GM21526 (cell line): ENCODE results near the gene SSC5D.

ENCODE experiments used
- ATAC-seq: cut with Tn5 transposase; IDR thresholded peaks from one replicate; pipeline ENCODE4 v1.9.1; 2021; ENCODE audit warnings: moderate library complexity; ENCODE audit not compliant: unreplicated experiment, low FRiP score

SSC5D gene

DNA sequence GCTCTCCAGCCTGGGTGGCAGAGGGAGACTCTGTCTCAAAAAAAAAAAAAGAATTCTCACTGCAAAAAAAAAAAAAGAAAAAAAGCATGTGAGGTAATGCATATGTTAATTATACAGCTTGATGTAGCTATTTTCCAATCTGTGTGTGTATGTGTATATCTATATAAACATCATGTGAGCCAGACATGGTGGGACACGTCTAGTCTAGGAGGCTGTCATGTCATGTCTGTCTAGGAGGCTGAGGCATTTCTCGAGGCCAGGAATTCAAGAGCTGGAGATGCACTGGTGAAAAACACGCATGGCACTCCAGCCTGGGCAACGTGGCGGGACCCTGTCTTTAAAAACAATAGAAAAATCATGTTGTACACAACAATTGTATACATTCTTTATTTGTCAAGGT, 64.0 kb downstream of the SSC5D start:
- ATAC-seq = no peak

DNA sequence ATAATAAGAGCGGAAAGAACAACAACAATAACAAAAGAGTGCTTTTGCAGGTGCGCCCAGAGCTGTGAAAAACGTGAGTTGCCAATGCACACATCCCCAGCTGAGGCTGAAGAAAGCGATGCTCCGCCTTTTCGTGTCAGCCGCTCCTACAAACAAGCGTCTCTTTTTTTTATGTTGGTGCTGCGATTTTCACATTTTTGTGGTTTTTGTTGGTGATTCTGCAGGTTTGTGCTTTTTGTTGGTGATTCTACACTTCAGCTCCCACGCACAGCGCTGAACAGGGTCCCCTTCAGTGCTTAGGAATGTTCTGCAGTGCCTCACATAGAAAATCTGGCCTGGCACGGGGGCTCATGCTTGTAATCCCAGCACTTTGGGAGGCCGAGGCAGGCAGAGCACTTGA, 64.4 kb downstream of the SSC5D start:
- no peak for ATAC-seq

DNA sequence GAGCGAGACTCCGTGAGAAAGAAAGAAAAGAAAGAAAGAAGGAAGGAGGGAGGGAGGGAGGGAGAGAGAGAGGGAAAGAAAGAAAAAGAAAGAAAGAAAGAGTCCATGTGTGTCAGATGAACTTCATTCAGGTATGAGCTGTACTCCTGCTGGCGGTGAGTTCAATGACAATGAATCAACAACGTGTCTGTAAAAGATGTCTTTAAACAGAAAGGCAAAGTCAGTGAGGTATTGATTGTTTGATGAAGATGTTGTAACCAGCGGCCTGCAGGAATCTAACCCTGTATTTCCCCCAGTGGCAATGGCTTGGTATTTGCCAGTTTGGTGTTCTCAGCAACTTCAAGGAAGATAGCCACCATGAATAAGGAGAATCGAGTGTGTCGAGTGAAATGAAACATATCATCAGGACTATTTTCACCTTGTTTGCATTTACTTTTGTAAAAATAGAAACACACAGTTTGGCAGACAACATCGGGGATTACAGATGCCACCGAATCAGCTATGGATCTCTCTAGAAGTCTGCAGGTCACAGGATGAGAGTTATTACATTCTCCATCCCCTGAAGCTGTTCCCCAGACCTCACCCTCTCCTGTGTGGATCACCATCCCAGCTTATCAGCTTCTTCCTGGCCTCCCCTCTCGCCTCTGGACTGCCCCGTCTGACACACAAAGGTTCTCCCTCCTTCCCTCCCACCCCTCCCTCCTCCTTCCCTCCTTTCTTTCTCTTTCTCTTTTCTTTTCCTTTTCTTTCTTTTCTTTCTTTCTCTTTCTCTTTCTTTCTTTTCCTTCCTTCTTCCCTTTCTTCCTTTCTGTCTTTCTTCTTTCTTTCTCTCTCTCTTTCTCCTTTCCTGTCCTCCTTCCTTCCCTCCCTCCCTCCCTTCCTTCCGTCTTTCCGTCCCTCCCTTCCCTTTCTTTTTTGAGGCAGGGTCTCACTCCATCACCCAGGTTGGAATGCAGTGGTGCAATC, 65.3 kb downstream of the SSC5D start:
- ATAC-seq = no peak

GRCh38 chr19:55554302-55554701, 66.1 kb downstream of the SSC5D start:
- no peak for ATAC-seq

GRCh38 chr19:55554741-55555152, 66.5 kb downstream of the SSC5D start:
- ATAC-seq = no peak

GRCh38 chr19:55559684-55560083, 71.4 kb downstream of the SSC5D start:
- ATAC-seq = no peak

- ATAC-seq = no peak
These were observed 75.0 kb downstream of the SSC5D start for GRCh38 chr19:55563261-55563690.

DNA sequence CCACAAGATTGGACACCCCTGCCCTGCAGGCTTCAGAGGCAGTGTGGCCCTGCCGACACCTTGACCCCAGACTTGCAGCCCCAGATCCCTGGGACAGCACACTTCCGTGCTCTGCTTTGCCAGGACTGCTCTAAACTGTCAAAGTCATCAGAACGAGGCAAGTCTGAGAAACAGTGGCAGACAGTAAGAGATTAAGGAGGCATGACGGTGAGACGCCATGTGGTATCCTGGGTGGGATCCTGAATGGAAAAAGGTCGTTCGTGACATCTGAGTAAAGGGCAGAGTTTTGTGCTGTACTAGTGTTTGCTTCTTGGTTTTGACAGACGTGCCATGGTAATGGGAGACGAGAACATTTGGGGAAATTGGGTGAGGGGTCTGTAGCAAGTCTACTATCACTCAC, 78.6 kb downstream of the SSC5D start:
- no peak for ATAC-seq

GRCh38 chr19:55567708-55568328, 79.6 kb downstream of the SSC5D start:
- ATAC-seq = no peak
